HepG2 (cell line): ENCODE measurements around the gene TTLL10. TPM values are rescaled to one million over a fixed set of nuclear protein-coding genes. Genes with fewer than 3 reads are reported as not detected.

Source experiments
- ATAC-seq: fragments of 200-7000 bp; cut with Tn5 transposase; 3 replicates; pipeline ENCODE4 v1.9.1; 2020; ENCODE audit warnings: mild to moderate bottlenecking, moderate library complexity
- BruUV-seq: library from RNA; stranded (reverse); fragments of 400-500 nt; replicated peaks from 2 replicates; lab custom pipeline; 2021; lab: Mats Ljungman, UMichigan
- CTCF ChIA-PET: fragments of 300-600 bp; formaldehyde crosslinking; extraction: SDS; loops from one replicate; lab custom pipeline; 2021; ENCODE audit warnings: low total read pairs, inconsistent platforms, low intra/inter-chr PET ratio; lab: Yijun Ruan, JAX
- POLR2A ChIA-PET: fragments of 350-600 bp; sonication (Branson Sonifier 250); formaldehyde crosslinking; loops from one replicate; lab custom pipeline; 2020; ENCODE audit warnings: antibody characterized with exemption, inconsistent platforms; lab: Yijun Ruan, JAX
- DNase-seq: peaks from one replicate; pipeline ENCODE4 v3.0.0-alpha.2; 2015; ENCODE audit warnings: low spot score
- FAIRE-seq: peaks from 3 replicates; lab custom pipeline; 2011; peaks lifted over from hg19 to GRCh38; lab: Jason Lieb, UNC
- H2AFZ ChIP-seq: one replicate; pipeline ENCODE4 v1.6.1; 2011; ENCODE audit warnings: low read length, inconsistent platforms
- H3K27ac ChIP-seq: fragments of 300-600 bp; 3 replicates; pipeline ENCODE4 v1.8.0; 2011; ENCODE audit warnings: mixed run types, mild to moderate bottlenecking, mixed read lengths, low read length, inconsistent platforms; ENCODE audit not compliant: insufficient read depth; ENCODE audit errors: extremely low read length
- H3K27me3 ChIP-seq, 2 experiments: fragments of 200-600 bp in 1 of 2; 2 replicates in 1 of 2; 3 replicates in 1 of 2; pipeline versions ENCODE4 v1.6.0 to v1.8.0; 2011; ENCODE audit warnings: low read length in 2 of 2, mild to moderate bottlenecking in 2 of 2, moderate library complexity in 2 of 2, inconsistent platforms in 1 of 2; ENCODE audit not compliant: insufficient read depth in 2 of 2, control insufficient read depth in 1 of 2
- H3K36me3 ChIP-seq, 2 experiments: fragments of 200-600 bp in 1 of 2; replicated peaks in 1 of 2; 2 replicates in 1 of 2; 3 replicates in 1 of 2; pipeline versions ENCODE4 v1.5.1 to v1.8.0; 2011; ENCODE audit warnings: low read length in 2 of 2, inconsistent platforms in 1 of 2; ENCODE audit not compliant: insufficient read depth in 2 of 2, control insufficient read depth in 1 of 2
- H3K4me1 ChIP-seq: 2 replicates; pipeline ENCODE4 v1.5.1; 2012; ENCODE audit warnings: low read length, inconsistent platforms; ENCODE audit not compliant: insufficient read depth
- H3K4me2 ChIP-seq: 2 replicates; pipeline ENCODE4 v1.6.0; 2011; ENCODE audit warnings: low read depth, low read length, inconsistent platforms
- H3K4me3 ChIP-seq, 3 experiments: fragments of 200-600 bp in 1 of 3; sonication (generic), shearing (Covaris generic) in 1 of 3; replicated peaks in 1 of 3; 2 replicates each; pipeline ENCODE4 v1.5.1; 2011 to 2016; ENCODE audit warnings: low read length in 3 of 3, inconsistent platforms in 2 of 3, low read depth in 2 of 3, mild to moderate bottlenecking in 2 of 3, control low read depth in 1 of 3, mixed read lengths in 1 of 3; ENCODE audit not compliant: insufficient read depth in 1 of 3
- H3K79me2 ChIP-seq: one replicate; pipeline ENCODE4 v1.6.1; 2011; ENCODE audit warnings: low read length, inconsistent platforms; ENCODE audit not compliant: insufficient read depth
- H3K9ac ChIP-seq: 2 replicates; pipeline ENCODE4 v1.6.0; 2011; ENCODE audit warnings: mild to moderate bottlenecking, low read depth, low read length, inconsistent platforms; ENCODE audit not compliant: insufficient read depth
- H3K9me3 ChIP-seq: 2 replicates; pipeline ENCODE4 v1.5.1; 2012; ENCODE audit warnings: mild to moderate bottlenecking, low read length
- H4K20me1 ChIP-seq: 2 replicates; pipeline ENCODE4 v1.6.0; 2011; ENCODE audit warnings: inconsistent platforms, mild to moderate bottlenecking, low read length, moderate library complexity; ENCODE audit not compliant: insufficient read depth
- AGO2 ChIP-seq: fragments of 200-400 bp; formaldehyde crosslinking; optimal IDR thresholded peaks from 2 replicates; pipeline ENCODE3; 2017; ENCODE audit warnings: mild to moderate bottlenecking, low read depth, low read length, moderate library complexity
- ATM ChIP-seq: fragments of 450-650 bp; IDR thresholded peaks from 2 replicates; pipeline ENCODE4 v1.7.1; 2017; ENCODE audit warnings: mild to moderate bottlenecking, borderline replicate concordance
- CENPT ChIP-seq: sonication (generic); formaldehyde crosslinking; IDR thresholded peaks from 2 replicates; pipeline ENCODE4 v1.8.0; 2022; ENCODE audit warnings: low read depth, mild to moderate bottlenecking, moderate library complexity, missing genetic modification reagents
- ISX ChIP-seq: sonication (generic); formaldehyde crosslinking; conservative IDR thresholded peaks from 2 replicates; pipeline ENCODE4 v1.5.0; 2020; ENCODE audit warnings: missing genetic modification reagents
- NR0B2 ChIP-seq: sonication (generic); formaldehyde crosslinking; IDR thresholded peaks from 2 replicates; pipeline ENCODE4 v1.4.0; 2020; ENCODE audit warnings: mild to moderate bottlenecking, missing genetic modification reagents
- PLRG1 ChIP-seq: fragments of 450-650 bp; conservative IDR thresholded peaks from 2 replicates; pipeline ENCODE4 v1.6.1; 2016
- RBFOX2 ChIP-seq: fragments of 200-400 bp; formaldehyde crosslinking; IDR thresholded peaks from 2 replicates; pipeline ENCODE4 v1.6.1; 2017; ENCODE audit warnings: low read depth, mild to moderate bottlenecking, low read length
- ZFY ChIP-seq: sonication (generic); formaldehyde crosslinking; IDR thresholded peaks from 2 replicates; pipeline ENCODE4 v1.4.0; 2020; ENCODE audit warnings: missing genetic modification reagents
- ZNF337 ChIP-seq: sonication (generic); formaldehyde crosslinking; IDR thresholded peaks from 2 replicates; pipeline ENCODE4 v1.5.1; 2020; ENCODE audit warnings: missing genetic modification reagents, low read depth, mild to moderate bottlenecking, borderline replicate concordance
- ZNF768 ChIP-seq: sonication (generic); formaldehyde crosslinking; IDR thresholded peaks from 2 replicates; pipeline ENCODE4 v1.4.0; 2020; ENCODE audit warnings: missing genetic modification reagents
- ZNF883 ChIP-seq: sonication (generic); formaldehyde crosslinking; IDR thresholded peaks from 2 replicates; pipeline ENCODE4 v1.5.1; 2020; ENCODE audit warnings: mild to moderate bottlenecking, missing genetic modification reagents; ENCODE audit errors: not compliant biosample characterization
- ZSCAN21 ChIP-seq: sonication (generic); formaldehyde crosslinking; IDR thresholded peaks from 2 replicates; pipeline ENCODE4 v1.8.0; 2022; ENCODE audit warnings: mild to moderate bottlenecking, missing genetic modification reagents, moderate library complexity, borderline replicate concordance
- WGBS: methylation state at CpG from one replicate; pipeline ENCODE4 v1.1.6; 2017; ENCODE audit warnings: low lambda C conversion rate; 5-methylcytosine and 5-hydroxymethylcytosine counted together
- in situ Hi-C: cut with HindIII; loops from 2 replicates; pipeline ENCODE4 v1.10.0; 2017; ENCODE audit warnings: low pct_unique_long_range_greater_than_20kb; ENCODE audit not compliant: extremely low pct_ligation_motif_present
- intact Hi-C: fragments of 100-400 bp; cut with micrococcal nuclease; formaldehyde crosslinking; loops from one replicate; pipeline ENCODE4 v1.10.0; 2022; ENCODE audit not compliant: unreplicated experiment
- polyA plus RNA-seq, 8 experiments: library from polyadenylated mRNA; depleted of rRNA in 3 of 8; stranded (reverse) in 7 of 8; unstranded in 1 of 8; fragments of >200 nt; fragmentation: Illumina TruSeq in 4 of 8; extraction: Trizol in 4 of 8; gene quantifications; 2 replicates each; pipeline versions ENCODE4 v1.2.1 to v1.2.3, GENCODE V29; 2011 to 2016; ENCODE audit warnings: low read depth in 4 of 8, missing spikeins in 1 of 8, mixed read lengths in 1 of 8; ENCODE audit not compliant: insufficient read depth in 1 of 8
- total RNA-seq, 5 experiments: library from RNA; depleted of rRNA; stranded (reverse); fragments of >200 nt; fragmentation: Illumina TruSeq; extraction: Trizol; gene quantifications; 2 replicates each; pipeline ENCODE4 v1.2.3, GENCODE V29; 2016; ENCODE audit warnings: low read depth in 1 of 5
- TF ChIP-seq, protein P1 (sequence below): sonication (generic); formaldehyde crosslinking; IDR thresholded peaks from 2 replicates; pipeline ENCODE4 v1.5.1; 2020; ENCODE audit warnings: mild to moderate bottlenecking, missing genetic modification reagents, moderate library complexity

The TTLL10 gene
- total and polyA plus RNA-seq, 2 of the 13 experiments (the other 11 are each of a cell fraction or from before 2014, with no cell fraction given): not detected

DNA sequence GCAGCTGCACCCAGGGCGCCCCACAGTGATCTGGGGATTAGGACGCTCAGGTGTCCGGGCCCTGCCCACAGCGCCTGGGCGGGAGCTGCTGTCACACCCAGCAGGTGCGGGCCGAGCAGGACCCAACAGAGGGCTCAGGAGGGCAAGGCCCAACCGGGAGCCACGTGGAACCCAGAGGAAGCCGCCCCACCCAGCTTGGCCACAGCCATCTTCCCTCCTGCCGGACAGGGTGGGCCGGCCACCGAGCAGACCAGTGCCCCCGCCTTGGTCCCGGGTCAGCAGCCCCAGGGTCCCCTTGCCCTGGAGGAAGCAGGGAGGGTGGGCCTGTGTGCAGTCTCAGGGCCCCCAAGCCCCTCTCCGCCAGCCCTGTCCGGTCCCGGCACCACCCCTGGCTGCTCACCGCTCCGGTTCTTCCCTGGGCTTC, 6.3 kb upstream of the TTLL10 start:
- CTCF ChIA-PET: no interaction called here
- peak overlapping the region in 2 of 3 experiments; percentile 25 to 60; a peak in 3 of 6 replicates for H3K4me3 ChIP-seq
- no peak for FAIRE-seq
- H3K36me3 ChIP-seq: no peaks in the 10 kb centered on the region
- 69% methylated on average over 6 of the region's 20 CpGs for WGBS
- TF ChIP-seq ZSCAN21 (CRISPR knock-in tag): no peak
- TF ChIP-seq ZNF337: no peak
- peak; percentile 35; the same call in 1 of the 2 replicates for TF ChIP-seq RBFOX2
- TF ChIP-seq, protein P1, sequence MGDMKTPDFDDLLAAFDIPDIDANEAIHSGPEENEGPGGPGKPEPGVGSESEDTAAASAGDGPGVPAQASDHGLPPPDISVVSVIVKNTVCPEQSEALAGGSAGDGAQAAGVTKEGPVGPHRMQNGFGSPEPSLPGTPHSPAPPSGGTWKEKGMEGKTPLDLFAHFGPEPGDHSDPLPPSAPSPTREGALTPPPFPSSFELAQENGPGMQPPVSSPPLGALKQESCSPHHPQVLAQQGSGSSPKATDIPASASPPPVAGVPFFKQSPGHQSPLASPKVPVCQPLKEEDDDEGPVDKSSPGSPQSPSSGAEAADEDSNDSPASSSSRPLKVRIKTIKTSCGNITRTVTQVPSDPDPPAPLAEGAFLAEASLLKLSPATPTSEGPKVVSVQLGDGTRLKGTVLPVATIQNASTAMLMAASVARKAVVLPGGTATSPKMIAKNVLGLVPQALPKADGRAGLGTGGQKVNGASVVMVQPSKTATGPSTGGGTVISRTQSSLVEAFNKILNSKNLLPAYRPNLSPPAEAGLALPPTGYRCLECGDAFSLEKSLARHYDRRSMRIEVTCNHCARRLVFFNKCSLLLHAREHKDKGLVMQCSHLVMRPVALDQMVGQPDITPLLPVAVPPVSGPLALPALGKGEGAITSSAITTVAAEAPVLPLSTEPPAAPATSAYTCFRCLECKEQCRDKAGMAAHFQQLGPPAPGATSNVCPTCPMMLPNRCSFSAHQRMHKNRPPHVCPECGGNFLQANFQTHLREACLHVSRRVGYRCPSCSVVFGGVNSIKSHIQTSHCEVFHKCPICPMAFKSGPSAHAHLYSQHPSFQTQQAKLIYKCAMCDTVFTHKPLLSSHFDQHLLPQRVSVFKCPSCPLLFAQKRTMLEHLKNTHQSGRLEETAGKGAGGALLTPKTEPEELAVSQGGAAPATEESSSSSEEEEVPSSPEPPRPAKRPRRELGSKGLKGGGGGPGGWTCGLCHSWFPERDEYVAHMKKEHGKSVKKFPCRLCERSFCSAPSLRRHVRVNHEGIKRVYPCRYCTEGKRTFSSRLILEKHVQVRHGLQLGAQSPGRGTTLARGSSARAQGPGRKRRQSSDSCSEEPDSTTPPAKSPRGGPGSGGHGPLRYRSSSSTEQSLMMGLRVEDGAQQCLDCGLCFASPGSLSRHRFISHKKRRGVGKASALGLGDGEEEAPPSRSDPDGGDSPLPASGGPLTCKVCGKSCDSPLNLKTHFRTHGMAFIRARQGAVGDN (CRISPR knock-in tag): peak; percentile 64
- no peak for TF ChIP-seq NR0B2 (CRISPR knock-in tag)
- TF ChIP-seq PLRG1: no peak
- TF ChIP-seq ATM: no peak
- TF ChIP-seq CENPT (CRISPR knock-in tag): no peak
- TF ChIP-seq ZNF768 (CRISPR knock-in tag): 0 out of 2 replicates have a peak, but pooled peaks have one; percentile 8
- peak; percentile 2 for TF ChIP-seq ZNF883 (CRISPR knock-in tag)
- TF ChIP-seq AGO2: peak; percentile 27
- TF ChIP-seq ZFY (CRISPR knock-in tag): 0 out of 2 replicates have a peak, but pooled peaks have one; percentile 2
- no peak for TF ChIP-seq ISX (CRISPR knock-in tag)
- no peaks in the 10 kb centered on the region for H3K79me2 ChIP-seq
- H3K4me2 ChIP-seq: peak overlapping the region; percentile 76
- H3K9me3 ChIP-seq: no peaks in the 10 kb centered on the region
- POLR2A ChIA-PET: interaction anchor here (1.7 to 7.4 kb wide), 3 partner anchors 8 to 64 kb away, joined by 3 to 93 read pairs (median 7); partner anchors contain the start of genes B3GALT6 and SDF4
- no peak for ATAC-seq
- DNase-seq: no peak
- no peaks in the 10 kb centered on the region for H4K20me1 ChIP-seq
- H2AFZ ChIP-seq: no peak overlapping the region
- intact Hi-C loops: no loop called here
- H3K9ac ChIP-seq: 0 out of 2 replicates have a peak overlapping the region, but pooled peaks have one; percentile 22
- in situ Hi-C loops: no loop called here
- BruUV-seq: no TSS peak
- peaks cover 56% of the 10 kb centered on the region for H3K4me1 ChIP-seq
- H3K27me3 ChIP-seq: peaks cover 6 to 15% of the 10 kb centered on the region in 2 experiments; a peak in 3 of 5 replicates
- no peak overlapping the region for H3K27ac ChIP-seq
